Chondrocyte (in vitro differentiated cells): ENCODE measurements around the gene ADGRB3. TPM values are rescaled to one million over a fixed set of nuclear protein-coding genes. Genes with fewer than 3 reads are reported as not detected.

Experiments
- DNase-seq: peaks from one replicate; pipeline ENCODE4 v3.0.0; 2021; ENCODE audit warnings: mixed read lengths, low spot score
- H3K27ac Mint-ChIP-seq: one replicate; pipeline ENCODE4 v1.8.0; 2021; ENCODE audit warnings: mild to moderate bottlenecking, moderate library complexity, mixed read lengths; ENCODE audit not compliant: unreplicated experiment
- H3K27me3 Mint-ChIP-seq: 2 replicates; pipeline ENCODE4 v1.8.0; 2021; ENCODE audit warnings: low read depth, mixed read lengths
- H3K36me3 Mint-ChIP-seq: 2 replicates; pipeline ENCODE4 v1.8.0; 2021; ENCODE audit warnings: low read depth, mixed read lengths
- H3K4me1 Mint-ChIP-seq: 2 replicates; pipeline ENCODE4 v1.8.0; 2021; ENCODE audit warnings: low read depth, mild to moderate bottlenecking, mixed read lengths
- H3K4me3 Mint-ChIP-seq: one replicate; pipeline ENCODE4 v1.8.0; 2021; ENCODE audit warnings: mild to moderate bottlenecking, moderate library complexity, mixed read lengths; ENCODE audit not compliant: unreplicated experiment
- H3K9me3 Mint-ChIP-seq: 2 replicates; pipeline ENCODE4 v1.8.0; 2021; ENCODE audit warnings: low read depth, mixed read lengths
- CTCF ChIP-seq: fragments of 200-600 bp; sonication (generic); IDR thresholded peaks from 2 replicates; pipeline ENCODE4 v1.5.0; 2021; ENCODE audit warnings: antibody characterized with exemption, mild to moderate bottlenecking, moderate library complexity
- total RNA-seq: library from RNA; stranded (reverse); gene quantifications from 3 replicates; pipeline ENCODE4 v1.2.1, GENCODE V29; 2021

Gene ADGRB3
- total RNA-seq, 1 donor from 2014 or later = not detected

- Mint-ChIP-seq H3K9me3 (no peaks in the 10 kb centered on the region), H3K4me3 (no peak overlapping the region), H3K36me3 (no peaks in the 10 kb centered on the region), H3K27ac (no peak overlapping the region), H3K27me3 (peaks cover 6% of the 10 kb centered on the region), H3K4me1 (no peaks in the 10 kb centered on the region)
- TF ChIP-seq CTCF = no peak
- DNase-seq = no peak
Observed at GRCh38 chr6:68834551-68834950, 199.5 kb downstream of the ADGRB3 start.

DNA sequence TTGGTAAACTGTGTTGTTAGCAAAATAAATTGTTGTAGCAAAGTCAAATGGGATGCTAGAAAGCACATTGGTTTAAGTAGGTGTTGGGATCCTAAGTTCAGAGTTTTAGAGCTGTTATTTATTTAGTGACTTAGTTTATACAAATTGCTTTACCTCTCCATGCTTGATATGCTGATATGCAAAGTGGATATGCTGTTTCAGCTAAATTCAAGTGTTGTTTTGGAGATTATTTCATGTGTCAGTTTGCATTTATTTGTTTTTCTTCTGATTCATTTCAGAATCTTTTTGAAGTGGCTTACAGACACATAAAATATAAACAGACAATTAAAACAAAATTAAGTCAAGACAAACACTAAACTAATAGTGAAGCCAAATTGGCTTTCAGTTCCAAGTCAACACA lies 203.5 kb downstream of the ADGRB3 start:
- no peak overlapping the region for H3K27ac Mint-ChIP-seq
- H3K9me3 Mint-ChIP-seq = peaks cover 7% of the 10 kb centered on the region
- TF ChIP-seq CTCF = no peak
- no peaks in the 10 kb centered on the region for H3K27me3 Mint-ChIP-seq
- H3K4me3 Mint-ChIP-seq = no peak overlapping the region
- H3K36me3 Mint-ChIP-seq = no peaks in the 10 kb centered on the region
- no peaks in the 10 kb centered on the region for H3K4me1 Mint-ChIP-seq
- no peak for DNase-seq

DNA sequence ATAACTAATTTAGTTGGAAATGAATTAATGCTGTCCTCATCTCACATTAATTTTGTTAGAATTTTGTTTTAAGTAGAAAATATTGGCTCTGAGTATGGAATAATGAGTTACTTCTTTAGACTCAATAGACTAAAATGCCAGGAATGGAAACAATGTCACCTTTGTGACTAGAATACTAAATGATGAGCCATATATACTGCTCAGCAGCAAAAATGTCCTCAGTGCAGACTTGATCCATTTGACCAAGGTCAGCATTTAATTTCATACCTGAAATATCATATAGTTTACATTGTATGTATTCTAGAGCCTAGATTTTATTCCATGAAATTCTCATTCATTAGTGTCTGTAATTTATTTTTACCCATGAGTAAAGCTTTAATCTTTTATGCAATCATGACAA lies 217.7 kb downstream of the ADGRB3 start:
- Mint-ChIP-seq H3K4me3 (no peak overlapping the region), H3K9me3 (peaks cover under 1% of the 10 kb centered on the region), H3K4me1 (no peaks in the 10 kb centered on the region), H3K27me3 (no peaks in the 10 kb centered on the region), H3K36me3 (no peaks in the 10 kb centered on the region), H3K27ac (no peak overlapping the region)
- no peak for TF ChIP-seq CTCF
- no peak for DNase-seq

GRCh38 chr6:68859233-68859632 lies 224.2 kb downstream of the ADGRB3 start:
- DNase-seq = no peak
- no peaks in the 10 kb centered on the region for H3K4me1 Mint-ChIP-seq
- peaks cover 17% of the 10 kb centered on the region for H3K9me3 Mint-ChIP-seq
- no peaks in the 10 kb centered on the region for H3K36me3 Mint-ChIP-seq
- H3K4me3 Mint-ChIP-seq = no peak overlapping the region
- no peak for TF ChIP-seq CTCF
- H3K27ac Mint-ChIP-seq = no peak overlapping the region
- H3K27me3 Mint-ChIP-seq = no peaks in the 10 kb centered on the region

- Mint-ChIP-seq H3K27ac (no peak overlapping the region), H3K4me3 (no peak overlapping the region), H3K4me1 (no peaks in the 10 kb centered on the region), H3K36me3 (no peaks in the 10 kb centered on the region), H3K9me3 (peaks cover 10% of the 10 kb centered on the region), H3K27me3 (peaks cover 15% of the 10 kb centered on the region)
- no peak for TF ChIP-seq CTCF
- DNase-seq = no peak
Observed at GRCh38 chr6:68868646-68869045, 233.6 kb downstream of the ADGRB3 start.
